ENCODE data around the gene DHRS2.

- TF ChIP-seq CTCF (conservative IDR thresholded peaks at IDR 0.05; ENCODE audit: low read depth, low read length) (no peak), EZH2 (IDR thresholded peaks at IDR 0.05; ENCODE audit: borderline replicate concordance, low read depth, low read length, poor library complexity, severe bottlenecking) (no peak)
Measured at GRCh38 chr14:23624830-23625404, 11.2 kb upstream of the DHRS2 start.

Measured in A673 (cell line).